Measurements from ENCODE around the gene IL22RA1. TPM values are rescaled to one million over a fixed set of nuclear protein-coding genes. Genes with fewer than 3 reads are reported as not detected.

Gene IL22RA1
- total RNA-seq, 1 donor from 2014 or later = 0.83 TPM

DNA sequence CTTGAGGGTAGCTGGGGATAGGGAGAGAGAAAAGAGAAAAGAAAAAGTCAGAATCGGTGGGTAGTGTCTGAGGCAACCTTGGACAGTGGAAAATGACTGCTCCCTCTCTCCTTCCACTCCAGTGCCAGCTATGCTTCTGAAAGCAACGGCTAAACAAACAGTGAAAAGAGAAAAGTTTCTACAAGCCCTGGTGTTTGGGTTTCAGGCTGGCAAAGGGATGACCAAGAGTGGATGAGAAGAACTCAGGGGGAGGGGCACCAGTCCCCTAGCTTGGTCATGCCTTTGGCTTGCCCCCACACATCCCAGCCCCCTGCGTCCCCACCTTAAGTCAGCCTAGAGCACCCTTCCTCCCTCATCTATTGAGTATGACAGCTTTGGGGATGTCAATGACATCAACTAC lies 8.6 kb downstream of the IL22RA1 start:
- ATAC-seq (no peak), DNase-seq (no peak)
- H3K27me3 ChIP-seq (ENCODE audit: low read depth) = no peaks in the 10 kb centered on the region
- intact Hi-C loops (cut with DNase I) = no loop called here
- H3K4me3 ChIP-seq = no peak overlapping the region
- no peaks in the 10 kb centered on the region for H3K36me3 ChIP-seq
- H3K4me1 ChIP-seq = no peaks in the 10 kb centered on the region
- TF ChIP-seq CTCF (IDR thresholded peaks at IDR 0.05) = no peak
- no peak overlapping the region for H3K27ac ChIP-seq
- peaks cover 12% of the 10 kb centered on the region for H3K9me3 ChIP-seq

- Histone ChIP-seq H3K4me1 (no peaks in the 10 kb centered on the region), H3K4me3 (no peak overlapping the region), H3K9me3 (peaks cover 12% of the 10 kb centered on the region), H3K27me3 (ENCODE audit: low read depth) (no peaks in the 10 kb centered on the region), H3K36me3 (no peaks in the 10 kb centered on the region), H3K27ac (no peak overlapping the region)
- TF ChIP-seq CTCF (IDR thresholded peaks at IDR 0.05) = no peak
- intact Hi-C loops (cut with DNase I) = no loop called here
- DNase-seq (no peak), ATAC-seq (no peak)
These were observed 9.1 kb downstream of the IL22RA1 start for GRCh38 chr1:24133819-24134218.

GRCh38 chr1:24130385-24130784 lies 12.6 kb downstream of the IL22RA1 start:
- no peak for DNase-seq
- intact Hi-C loops (cut with DNase I) = no loop called here
- no peaks in the 10 kb centered on the region for H3K36me3 ChIP-seq
- no peaks in the 10 kb centered on the region for H3K27me3 ChIP-seq (ENCODE audit: low read depth)
- no peaks in the 10 kb centered on the region for H3K4me1 ChIP-seq
- peaks cover 12% of the 10 kb centered on the region for H3K9me3 ChIP-seq
- no peak for ATAC-seq
- no peak for TF ChIP-seq CTCF (IDR thresholded peaks at IDR 0.05)
- no peak overlapping the region for H3K4me3 ChIP-seq
- no peak overlapping the region for H3K27ac ChIP-seq

DNA sequence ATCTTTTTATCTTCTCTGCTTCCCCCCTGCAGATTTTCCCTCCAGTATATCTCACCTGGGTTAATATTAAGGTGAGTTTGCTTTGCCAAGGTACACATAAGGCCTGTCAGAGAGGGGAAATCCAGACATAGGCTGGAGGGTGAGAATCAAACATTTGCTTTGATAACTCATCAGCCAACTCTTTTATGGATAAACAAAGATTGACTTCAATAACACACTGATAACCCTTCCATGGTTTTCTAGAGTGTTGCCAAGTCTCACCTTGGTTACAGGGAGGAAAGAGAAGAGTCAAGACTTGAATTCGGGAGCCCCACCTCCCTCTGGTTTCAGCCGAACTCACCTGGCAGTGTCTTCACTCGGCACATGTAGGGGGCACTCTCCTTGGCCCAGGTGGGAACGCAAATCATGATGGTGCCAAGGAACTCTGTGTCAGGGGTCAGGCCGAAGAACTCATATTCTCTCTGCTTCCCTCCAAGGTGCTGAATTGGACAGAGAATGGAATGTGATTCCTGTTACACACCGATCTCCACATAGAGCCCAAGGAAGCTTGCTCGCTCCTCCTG lies 15.1 kb downstream of the IL22RA1 start:
- no peaks in the 10 kb centered on the region for H3K27me3 ChIP-seq (ENCODE audit: low read depth)
- intact Hi-C loops (cut with DNase I) = no loop called here
- ATAC-seq (no peak), DNase-seq (no peak)
- no peak overlapping the region for H3K4me3 ChIP-seq
- H3K27ac ChIP-seq = no peak overlapping the region
- peaks cover 12% of the 10 kb centered on the region for H3K9me3 ChIP-seq
- no peaks in the 10 kb centered on the region for H3K36me3 ChIP-seq
- TF ChIP-seq CTCF (IDR thresholded peaks at IDR 0.05) = no peak
- no peaks in the 10 kb centered on the region for H3K4me1 ChIP-seq

DNA sequence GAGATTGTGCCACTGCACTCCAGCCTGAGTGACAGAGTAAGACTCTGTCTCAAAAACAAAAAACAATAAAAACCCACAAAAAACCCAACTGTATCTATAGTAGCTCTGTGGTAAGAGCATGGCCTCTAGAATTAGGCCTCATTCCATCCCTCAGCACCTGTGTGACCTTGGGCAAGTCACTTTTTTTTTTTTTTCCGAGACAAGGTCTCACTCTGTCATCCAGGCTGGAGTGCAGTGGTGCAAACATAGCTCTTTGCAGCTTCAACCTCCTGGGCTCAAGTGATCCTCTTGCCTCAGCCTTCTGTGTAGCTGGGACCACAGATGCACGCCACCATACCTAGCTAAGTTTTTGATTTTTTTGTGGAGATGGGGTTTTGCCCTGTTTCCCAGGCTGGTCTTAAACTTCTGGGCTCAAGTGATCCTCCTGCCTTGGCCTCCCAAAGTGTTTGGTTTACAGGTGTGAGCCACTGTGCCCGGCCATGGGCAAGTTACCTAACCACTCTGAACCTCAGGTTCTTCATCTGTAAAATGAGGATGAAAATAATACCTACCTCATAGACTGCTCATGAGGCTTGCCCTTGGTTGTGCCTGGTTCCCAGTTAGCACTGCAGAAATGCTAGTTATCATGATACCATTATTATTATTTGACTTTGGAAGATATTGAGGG lies 15.7 kb downstream of the IL22RA1 start:
- Histone ChIP-seq H3K27ac (no peak overlapping the region), H3K9me3 (peaks cover 12% of the 10 kb centered on the region), H3K4me1 (no peaks in the 10 kb centered on the region), H3K27me3 (ENCODE audit: low read depth) (no peaks in the 10 kb centered on the region), H3K4me3 (no peak overlapping the region), H3K36me3 (no peaks in the 10 kb centered on the region)
- TF ChIP-seq CTCF (IDR thresholded peaks at IDR 0.05) = no peak
- intact Hi-C loops (cut with DNase I) = no loop called here
- DNase-seq (no peak), ATAC-seq (no peak)

All from lower lobe of right lung (tissue), 2 donors.